ENCODE measurements around the gene TBC1D17.

The TBC1D17 gene

GRCh38 chr19:49895566-49896297, 18.2 kb downstream of the TBC1D17 start:
- no peak for DNase-seq

- peak; percentile 58 for DNase-seq
Observed at GRCh38 chr19:49896863-49897621, 19.5 kb downstream of the TBC1D17 start, which contains the start of gene IL4I1. Gene IL4I1, minus strand, starts transcription at chr19:49896887. Its CDS starts 727 bp downstream, at chr19:49896160.

GRCh38 chr19:49904136-49904535, 26.6 kb downstream of the TBC1D17 start:
- DNase-seq = no peak

- no peak for DNase-seq
Observed at GRCh38 chr19:49906879-49907564, 29.5 kb downstream of the TBC1D17 start.

GRCh38 chr19:49907745-49908446, 30.4 kb downstream of the TBC1D17 start:
- DNase-seq = no peak

- no peak for DNase-seq
Observed at GRCh38 chr19:49908480-49909420, 31.2 kb downstream of the TBC1D17 start.

- no peak for DNase-seq
Observed at GRCh38 chr19:49910179-49910578, 32.7 kb downstream of the TBC1D17 start.

- no peak for DNase-seq
Observed at GRCh38 chr19:49911381-49912145, 34.1 kb downstream of the TBC1D17 start.

- DNase-seq = no peak
Observed at GRCh38 chr19:49912965-49913685, 35.6 kb downstream of the TBC1D17 start.

GRCh38 chr19:49913720-49914119, 36.2 kb downstream of the TBC1D17 start:
- DNase-seq = no peak

GRCh38 chr19:49915271-49915670, 37.8 kb downstream of the TBC1D17 start:
- DNase-seq = no peak

- DNase-seq = no peak
Observed at GRCh38 chr19:49916839-49917733, 39.6 kb downstream of the TBC1D17 start.

- DNase-seq = no peak
Observed at GRCh38 chr19:49918089-49918488, 40.6 kb downstream of the TBC1D17 start.

- no peak for DNase-seq
Observed at GRCh38 chr19:49920624-49921363, 43.3 kb downstream of the TBC1D17 start.

GRCh38 chr19:49921871-49922795, 44.6 kb downstream of the TBC1D17 start:
- DNase-seq = no peak

- no peak for DNase-seq
Observed at GRCh38 chr19:49923055-49924003, 45.8 kb downstream of the TBC1D17 start.
